PC-3 (cell line): ENCODE results near the gene CYS1. TPM values are rescaled to one million over a fixed set of nuclear protein-coding genes. Genes with fewer than 3 reads are reported as not detected.

Experiments
- ATAC-seq: fragments of 200-7000 bp; cut with Tn5 transposase; 2 replicates; pipeline ENCODE4 v1.9.1; 2020; ENCODE audit warnings: mild to moderate bottlenecking, moderate library complexity
- BruUV-seq: library from RNA; stranded (reverse); fragments of 400-500 nt; replicated peaks from 2 replicates; lab custom pipeline; 2021; lab: Mats Ljungman, UMichigan
- CTCF ChIA-PET: fragments of 300-600 bp; sonication (Branson Sonifier 250); formaldehyde crosslinking; loops from one replicate; lab custom pipeline; 2022; ENCODE audit warnings: antibody characterized with exemption; lab: Charles Lee
- POLR2A ChIA-PET: fragments of 300-600 bp; sonication (Branson Sonifier 250); formaldehyde crosslinking; loops from one replicate; lab custom pipeline; 2022; ENCODE audit warnings: antibody characterized with exemption; ENCODE audit not compliant: unreplicated experiment; lab: Charles Lee
- DNase-seq: peaks from one replicate; pipeline ENCODE4 v3.0.0-alpha.2; 2015
- H2AFZ ChIP-seq: fragments of 300-600 bp; sonication (generic); 2 replicates; pipeline ENCODE4 v1.6.0; 2016; ENCODE audit warnings: antibody characterized with exemption, low read length
- H3F3A ChIP-seq: fragments of 300-600 bp; sonication (generic); one replicate; pipeline ENCODE4 v1.6.0; 2017; ENCODE audit warnings: antibody characterized with exemption, low read length, control low read depth, mild to moderate bottlenecking; ENCODE audit not compliant: unreplicated experiment
- H3K27ac ChIP-seq: fragments of 300-600 bp; sonication (generic); 2 replicates; pipeline ENCODE4 v1.5.1; 2016; ENCODE audit warnings: mild to moderate bottlenecking, low read length
- H3K27me3 ChIP-seq: fragments of 300-600 bp; sonication (generic); 2 replicates; pipeline ENCODE4 v1.6.1; 2016; ENCODE audit warnings: low read length, mixed read lengths
- H3K36me3 ChIP-seq: fragments of 300-600 bp; sonication (generic); 2 replicates; pipeline ENCODE4 v1.6.1; 2016; ENCODE audit warnings: low read depth, mixed run types, low read length, mixed read lengths
- H3K4me1 ChIP-seq: fragments of 300-600 bp; sonication (generic); 2 replicates; pipeline ENCODE4 v1.5.1; 2016; ENCODE audit warnings: low read length; ENCODE audit not compliant: insufficient read depth
- H3K4me2 ChIP-seq: fragments of 300-600 bp; sonication (generic); 2 replicates; pipeline ENCODE4 v1.6.0; 2016; ENCODE audit warnings: low read length
- H3K4me3 ChIP-seq: fragments of 300-600 bp; sonication (generic); 2 replicates; pipeline ENCODE4 v1.5.1; 2016; ENCODE audit warnings: mild to moderate bottlenecking, low read length, mixed read lengths
- H3K79me2 ChIP-seq: fragments of 300-600 bp; sonication (generic); 2 replicates; pipeline ENCODE4 v1.6.1; 2017; ENCODE audit warnings: low read length, mixed read lengths
- H3K9ac ChIP-seq: fragments of 300-600 bp; sonication (generic); 2 replicates; pipeline ENCODE4 v1.6.0; 2016; ENCODE audit warnings: mild to moderate bottlenecking, low read length
- H3K9me2 ChIP-seq: fragments of 300-600 bp; sonication (generic); replicated peaks from 2 replicates; pipeline ENCODE4 v1.6.1; 2016; ENCODE audit warnings: mixed run types, low read length, mixed read lengths
- H3K9me3 ChIP-seq: fragments of 300-600 bp; sonication (generic); 2 replicates; pipeline ENCODE4 v1.6.1; 2016; ENCODE audit warnings: low read length, mixed read lengths
- H4K20me1 ChIP-seq: fragments of 300-600 bp; sonication (generic); 2 replicates; pipeline ENCODE4 v1.6.1; 2016; ENCODE audit warnings: low read length, mixed read lengths
- CTCF ChIP-seq: fragments of 300-600 bp; sonication (generic); conservative IDR thresholded peaks from 2 replicates; pipeline ENCODE4 v1.5.1; 2017; ENCODE audit warnings: antibody characterized with exemption, low read depth, mild to moderate bottlenecking, low read length
- EZH2 ChIP-seq: fragments of 300-600 bp; sonication (generic); IDR thresholded peaks from one replicate; pipeline ENCODE4 v1.6.1; 2017; ENCODE audit warnings: antibody characterized with exemption, mild to moderate bottlenecking, low read length; ENCODE audit not compliant: unreplicated experiment
- EZH2phosphoT487 ChIP-seq: fragments of 300-600 bp; sonication (generic); IDR thresholded peaks from 2 replicates; pipeline ENCODE4 v1.6.1; 2018; ENCODE audit warnings: mild to moderate bottlenecking, antibody characterized with exemption, low read length, borderline replicate concordance
- intact Hi-C: fragments of 100-400 bp; cut with micrococcal nuclease; formaldehyde crosslinking; loops from 2 replicates; pipeline ENCODE4 v1.9.0; 2023
- total RNA-seq: library from RNA; depleted of rRNA; stranded (reverse); fragments of >200 nt; gene quantifications from 2 replicates; pipeline ENCODE4 v1.2.3, GENCODE V29; 2014

Gene CYS1
- total RNA-seq, 1 experiment from 2014 or later = 0.15 TPM

GRCh38 chr2:10046931-10047330 is 33.3 kb downstream of the CYS1 start:
- H3K9me3 ChIP-seq = no peaks in the 10 kb centered on the region
- H3K27ac ChIP-seq = no peak overlapping the region
- DNase-seq = no peak
- H3K79me2 ChIP-seq = peaks cover 18% of the 10 kb centered on the region
- no peak overlapping the region for H3K9ac ChIP-seq
- no peak overlapping the region for H3K4me3 ChIP-seq
- no peak for TF ChIP-seq EZH2
- TF ChIP-seq CTCF = no peak
- TF ChIP-seq EZH2phosphoT487 = no peak
- H3K4me2 ChIP-seq = no peak overlapping the region
- ChIA-PET POLR2A (no interaction called here), CTCF (interaction anchor here (1.8 kb wide), 1 partner anchor 62 kb away, joined by 5 read pairs; no protein-coding TSS in a partner anchor)
- H3F3A ChIP-seq = no peaks in the 10 kb centered on the region
- peaks cover 5% of the 10 kb centered on the region for H3K4me1 ChIP-seq
- intact Hi-C loops = no loop called here
- H3K27me3 ChIP-seq = no peaks in the 10 kb centered on the region
- no peaks in the 10 kb centered on the region for H3K9me2 ChIP-seq
- no peak overlapping the region for H2AFZ ChIP-seq
- BruUV-seq = no TSS peak
- ATAC-seq = no peak
- H3K36me3 ChIP-seq = peaks cover 18% of the 10 kb centered on the region; the same call in 1 of the 2 replicates
- H4K20me1 ChIP-seq = no peaks in the 10 kb centered on the region

- Histone ChIP-seq H3K4me3 (no peak overlapping the region), H3K36me3 (peaks cover 18% of the 10 kb centered on the region; the same call in 1 of the 2 replicates), H3K27me3 (no peaks in the 10 kb centered on the region), H4K20me1 (no peaks in the 10 kb centered on the region), H3K9ac (no peak overlapping the region), H3K9me2 (no peaks in the 10 kb centered on the region), H2AFZ (no peak overlapping the region), H3K27ac (no peak overlapping the region), H3K9me3 (no peaks in the 10 kb centered on the region), H3K4me1 (peaks cover 5% of the 10 kb centered on the region), H3F3A (no peaks in the 10 kb centered on the region), H3K79me2 (peaks cover 18% of the 10 kb centered on the region), H3K4me2 (no peak overlapping the region)
- no peak for ATAC-seq
- no TSS peak for BruUV-seq
- no peak for DNase-seq
- ChIA-PET POLR2A (no interaction called here), CTCF (no interaction called here)
- TF ChIP-seq EZH2 (no peak), CTCF (no peak), EZH2phosphoT487 (no peak)
- intact Hi-C loops = no loop called here
Observed at GRCh38 chr2:10045561-10046355, 34.5 kb downstream of the CYS1 start.
